Measurements from ENCODE around the gene CFAP97.

DNA sequence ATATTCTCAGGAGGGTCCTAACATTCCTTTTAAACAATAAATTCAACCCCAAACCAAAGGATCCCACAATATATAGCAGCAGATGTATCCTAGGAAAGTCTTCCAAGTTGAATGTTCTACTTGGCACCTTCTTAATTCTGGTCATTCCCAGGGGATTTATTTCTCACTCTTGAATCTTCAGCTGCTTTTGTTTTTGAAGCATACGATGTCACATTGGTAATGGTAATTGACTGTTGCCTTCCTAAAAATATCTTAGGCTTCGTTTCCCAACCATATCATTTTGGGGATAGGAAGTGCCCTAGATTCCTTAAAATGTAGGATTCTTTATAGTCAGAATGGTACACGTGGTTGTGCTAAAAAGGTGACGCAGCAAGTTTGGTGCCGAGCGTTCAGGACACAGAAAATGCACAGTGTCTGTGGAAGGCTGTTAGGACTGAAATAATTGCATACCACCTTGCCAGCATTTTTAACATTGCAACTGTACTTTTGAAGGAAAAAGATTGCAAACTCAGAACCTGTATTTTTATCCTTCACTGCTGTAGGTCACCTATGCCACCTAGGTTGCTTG, 13.7 kb upstream of the CFAP97 start:
- TF ChIP-seq, protein P1, sequence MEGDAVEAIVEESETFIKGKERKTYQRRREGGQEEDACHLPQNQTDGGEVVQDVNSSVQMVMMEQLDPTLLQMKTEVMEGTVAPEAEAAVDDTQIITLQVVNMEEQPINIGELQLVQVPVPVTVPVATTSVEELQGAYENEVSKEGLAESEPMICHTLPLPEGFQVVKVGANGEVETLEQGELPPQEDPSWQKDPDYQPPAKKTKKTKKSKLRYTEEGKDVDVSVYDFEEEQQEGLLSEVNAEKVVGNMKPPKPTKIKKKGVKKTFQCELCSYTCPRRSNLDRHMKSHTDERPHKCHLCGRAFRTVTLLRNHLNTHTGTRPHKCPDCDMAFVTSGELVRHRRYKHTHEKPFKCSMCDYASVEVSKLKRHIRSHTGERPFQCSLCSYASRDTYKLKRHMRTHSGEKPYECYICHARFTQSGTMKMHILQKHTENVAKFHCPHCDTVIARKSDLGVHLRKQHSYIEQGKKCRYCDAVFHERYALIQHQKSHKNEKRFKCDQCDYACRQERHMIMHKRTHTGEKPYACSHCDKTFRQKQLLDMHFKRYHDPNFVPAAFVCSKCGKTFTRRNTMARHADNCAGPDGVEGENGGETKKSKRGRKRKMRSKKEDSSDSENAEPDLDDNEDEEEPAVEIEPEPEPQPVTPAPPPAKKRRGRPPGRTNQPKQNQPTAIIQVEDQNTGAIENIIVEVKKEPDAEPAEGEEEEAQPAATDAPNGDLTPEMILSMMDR (conservative IDR thresholded peaks at IDR 0.05 in 1 of 2, IDR thresholded peaks at IDR 0.05 in 1 of 2; ENCODE audit: extremely low read depth in 1 of 2, insufficient read depth in 1 of 2, low read depth in 1 of 2, low read length in 2 of 2): no peak
- no peak for TF ChIP-seq EZH2 (IDR thresholded peaks at IDR 0.05; ENCODE audit: borderline replicate concordance, low read length)
